HG02763 (cell line): Measurements from ENCODE around the gene KRTAP9-9.
"Not testable (repeated sequence)": the region's sequence is repeated elsewhere in the genome, so short reads cannot be mapped to it uniquely, and the experiment has no call there.

Experiments used
- ATAC-seq: cut with Tn5 transposase; IDR thresholded peaks from one replicate; pipeline ENCODE4 v1.9.1; 2021; ENCODE audit warnings: mild to moderate bottlenecking, moderate library complexity; ENCODE audit not compliant: unreplicated experiment

The KRTAP9-9 gene

GRCh38 chr17:41264599-41264998 is 9.4 kb downstream of the KRTAP9-9 start:
- ATAC-seq, result no peak

GRCh38 chr17:41265078-41265477 is 9.9 kb downstream of the KRTAP9-9 start, which contains the start of gene KRTAP9-6:
TSS of gene KRTAP9-6 (plus strand) at chr17:41265378. CDS start at chr17:41265378, 0 bp downstream.
- ATAC-seq, result no peak

- no peak for ATAC-seq
Observed at GRCh38 chr17:41267711-41268110, 12.5 kb downstream of the KRTAP9-9 start.

DNA sequence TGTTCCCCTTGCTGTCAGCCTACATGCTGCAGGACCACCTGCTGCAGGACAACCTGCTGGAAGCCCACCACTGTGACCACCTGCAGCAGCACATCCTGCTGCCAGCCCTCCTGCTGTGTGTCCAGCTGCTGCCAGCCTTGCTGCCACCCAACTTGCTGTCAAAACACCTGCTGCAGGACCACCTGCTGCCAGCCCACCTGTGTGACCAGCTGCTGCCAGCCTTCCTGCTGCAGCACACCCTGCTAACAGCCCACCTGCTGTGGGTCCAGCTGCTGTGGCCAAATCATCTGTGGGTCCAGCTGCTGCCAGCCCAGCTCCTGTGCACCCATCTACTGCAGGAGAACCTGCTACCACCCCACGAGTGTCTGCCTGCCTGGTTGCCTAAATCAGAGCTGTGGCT is 16.1 kb downstream of the KRTAP9-9 start:
- ATAC-seq, result not testable (repeated sequence)

GRCh38 chr17:41271858-41272257 is 16.7 kb downstream of the KRTAP9-9 start:
- ATAC-seq, result no peak

DNA sequence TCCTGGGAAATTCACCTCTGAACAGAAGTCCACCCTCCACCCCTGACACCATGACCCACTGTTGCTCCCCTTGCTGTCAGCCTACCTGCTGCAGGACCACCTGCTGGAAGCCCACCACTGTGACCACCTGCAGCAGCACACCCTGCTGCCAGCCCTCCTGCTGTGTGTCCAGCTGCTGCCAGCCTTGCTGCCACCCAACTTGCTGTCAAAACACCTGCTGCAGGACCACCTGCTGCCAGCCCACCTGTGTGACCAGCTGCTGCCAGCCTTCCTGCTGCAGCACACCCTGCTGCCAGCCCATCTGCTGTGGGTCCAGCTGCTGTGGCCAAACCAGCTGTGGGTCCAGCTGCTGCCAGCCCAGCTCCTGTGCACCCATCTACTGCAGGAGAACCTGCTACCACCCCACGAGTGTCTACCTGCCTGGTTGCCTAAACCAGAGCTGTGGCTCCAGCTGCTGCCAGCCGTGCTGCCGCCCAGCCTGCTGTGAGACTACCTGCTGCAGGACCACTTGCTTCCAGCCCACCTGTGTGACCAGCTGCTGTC is 20.5 kb downstream of the KRTAP9-9 start, which contains the start of gene KRTAP9-7:
Gene KRTAP9-7, plus strand, starts transcription at position 51 of the 543 bp plus-strand sequence. Its CDS starts 0 bp downstream, at position 51.
- ATAC-seq, result not testable (repeated sequence)

GRCh38 chr17:41278176-41278955 is 23.2 kb downstream of the KRTAP9-9 start:
- ATAC-seq, result no peak

- no peak for ATAC-seq
Observed at GRCh38 chr17:41284043-41284442, 28.9 kb downstream of the KRTAP9-9 start.

DNA sequence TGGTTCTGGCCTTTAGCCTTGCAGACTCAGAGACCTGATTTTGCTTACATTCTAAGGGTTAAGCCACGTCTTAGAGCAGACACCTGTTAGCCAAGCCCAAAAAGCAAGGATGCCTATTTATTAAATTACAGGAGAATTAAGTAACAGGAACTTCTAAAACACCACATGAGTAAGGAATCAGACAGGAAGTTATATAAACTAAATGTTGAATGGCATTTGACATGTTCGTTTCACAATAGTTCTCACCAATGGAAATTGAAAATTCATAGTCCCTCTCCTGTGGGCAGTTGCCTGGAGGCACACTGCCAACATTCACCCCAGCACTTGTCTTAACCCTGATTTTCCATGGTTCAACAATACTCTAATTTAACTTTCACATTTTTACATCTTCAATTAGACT is 29.4 kb downstream of the KRTAP9-9 start:
- no peak for ATAC-seq

DNA sequence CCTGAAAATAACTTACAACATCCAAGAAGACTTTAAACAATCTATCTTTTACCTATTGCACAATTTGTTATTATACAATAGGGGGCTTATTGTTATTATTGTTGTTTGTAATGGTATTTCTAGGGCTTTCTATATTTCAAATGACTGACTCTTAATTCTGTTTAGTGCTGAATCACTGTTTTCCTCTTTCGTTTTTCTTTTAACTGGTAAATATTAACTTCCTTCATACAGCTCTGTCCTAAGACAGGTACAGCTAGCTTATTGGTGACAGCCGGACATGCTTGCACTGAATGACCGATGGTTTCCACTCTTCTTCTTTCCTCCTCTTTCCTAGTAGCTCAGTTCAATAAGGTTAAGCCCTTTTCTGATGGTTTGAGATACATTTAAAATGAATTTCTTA is 31.9 kb downstream of the KRTAP9-9 start:
- no peak for ATAC-seq

- no peak for ATAC-seq
Observed at GRCh38 chr17:41294016-41294415, 38.8 kb downstream of the KRTAP9-9 start.

DNA sequence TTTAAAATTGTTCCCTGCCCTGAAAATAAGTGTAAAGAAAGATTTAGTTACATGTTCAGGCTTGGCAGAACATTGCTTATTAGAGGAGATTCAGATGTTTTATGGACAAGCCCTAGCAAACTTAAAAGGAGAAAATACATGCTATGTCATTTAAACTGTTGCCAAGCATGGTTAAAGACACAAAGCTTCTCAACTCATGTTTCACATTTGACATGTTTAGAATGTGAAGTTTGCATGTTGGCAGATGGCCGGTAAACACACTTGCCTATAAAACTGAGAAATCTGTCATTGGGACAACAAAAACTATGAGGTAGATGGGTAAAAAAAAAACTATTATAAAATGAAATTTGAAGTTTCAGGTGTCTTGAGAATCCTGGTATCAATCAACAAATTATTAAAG is 41.7 kb downstream of the KRTAP9-9 start:
- no peak for ATAC-seq

GRCh38 chr17:41298458-41299135 is 43.4 kb downstream of the KRTAP9-9 start:
- ATAC-seq, result no peak

DNA sequence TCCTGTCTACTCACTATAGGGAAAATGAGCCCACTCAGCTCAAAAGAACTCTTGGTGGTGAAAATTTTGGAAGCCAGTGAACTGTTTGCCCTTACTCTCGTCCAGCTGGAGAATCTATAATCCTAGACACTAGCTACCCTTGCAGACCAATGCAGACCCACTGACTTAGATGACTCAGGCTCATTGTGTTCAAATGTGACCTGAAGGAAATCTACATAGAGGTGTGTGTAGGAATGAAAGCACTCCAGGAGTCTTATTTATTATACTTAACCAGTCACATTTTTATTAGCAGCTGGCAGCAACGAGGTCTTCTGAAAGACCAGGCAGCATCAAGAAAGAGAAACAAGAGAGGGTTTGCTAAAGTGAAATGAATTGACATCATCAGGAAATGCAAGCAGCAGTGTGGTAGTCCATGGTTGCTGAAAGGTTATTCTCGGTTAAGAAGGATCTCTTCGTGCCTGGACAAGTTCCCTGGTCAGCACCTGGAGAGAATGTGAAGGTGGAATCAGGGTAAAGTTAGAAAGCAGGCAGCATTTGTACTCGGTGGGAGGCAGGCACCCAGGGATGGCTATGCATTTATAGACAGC is 46.1 kb downstream of the KRTAP9-9 start:
- ATAC-seq, result no peak

GRCh38 chr17:41301916-41302901 is 47.0 kb downstream of the KRTAP9-9 start, which contains the start of gene KRTAP29-1:
TSS of gene KRTAP29-1 (minus strand) at chr17:41302851. CDS start at chr17:41302851, 0 bp downstream.
- ATAC-seq, result no peak

DNA sequence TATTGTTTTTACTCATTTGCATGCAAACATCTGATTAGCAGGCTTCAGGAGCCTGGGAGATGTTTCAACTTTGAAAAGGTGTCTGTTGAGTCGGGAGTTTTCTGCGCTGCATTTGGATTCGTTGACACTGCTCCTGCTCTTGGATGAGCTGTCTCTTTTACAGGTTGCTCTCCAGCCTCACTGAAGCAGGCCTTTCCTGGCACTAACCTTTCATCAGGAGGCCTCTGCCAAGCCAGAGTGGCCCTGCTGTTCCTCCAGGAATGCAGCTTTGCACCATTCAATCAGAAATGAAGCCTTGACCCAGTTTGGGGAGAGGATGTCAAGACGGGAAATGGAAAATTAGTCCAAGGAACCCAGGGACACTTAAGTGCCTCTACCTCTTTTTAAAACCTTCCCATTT is 47.8 kb downstream of the KRTAP9-9 start:
- no peak for ATAC-seq

- ATAC-seq, result no peak
Observed at GRCh38 chr17:41304091-41304490, 48.9 kb downstream of the KRTAP9-9 start.
